ENCODE data around the gene ATP5ME. TPM values are rescaled to one million over a fixed set of nuclear protein-coding genes. Genes with fewer than 3 reads are reported as not detected.

Gene ATP5ME
- polyA plus RNA-seq, 1 of the 3 experiments (the other 2 are of a cell fraction) = 1,185 TPM

- Histone ChIP-seq H3K27me3 (ENCODE audit: insufficient read depth) (no peaks in the 10 kb centered on the region), H3K9ac (no peak overlapping the region), H3K4me2 (no peak overlapping the region), H3K9me2 (no peaks in the 10 kb centered on the region), H3F3A (replicated peaks; ENCODE audit: insufficient read depth) (no peaks in the 10 kb centered on the region), H3K4me3 (ENCODE audit: low read depth in 2 of 2, low read length in 1 of 2) (no peak overlapping the region), H3K9me3 (no peaks in the 10 kb centered on the region), H3K4me1 (ENCODE audit: control insufficient read depth in 1 of 2, insufficient read depth in 2 of 2, low read depth in 1 of 2, low read length in 1 of 2) (peaks cover 6 to 43% of the 10 kb centered on the region in 2 experiments; a peak in 1 of 4 replicates), H4K20me1 (ENCODE audit: insufficient read depth) (no peaks in the 10 kb centered on the region), H3K36me3 (replicated peaks in 1 of 2; ENCODE audit: control insufficient read depth in 1 of 2, insufficient read depth in 2 of 2, low read length in 1 of 2) (no peaks in the 10 kb centered on the region), H3K27ac (ENCODE audit: low read depth in 2 of 2, low read length in 1 of 2) (no peak overlapping the region), H2AFZ (ENCODE audit: low read depth) (no peak overlapping the region), H3K79me2 (ENCODE audit: insufficient read depth) (peaks cover 16% of the 10 kb centered on the region; the same call in 1 of the 2 replicates)
- ChIA-PET CTCF (no interaction called here), POLR2A (no interaction called here)
- TF ChIP-seq GABPA (IDR thresholded peaks at IDR 0.05; ENCODE audit: low read depth) = no peak
- TF ChIP-seq, protein P1, sequence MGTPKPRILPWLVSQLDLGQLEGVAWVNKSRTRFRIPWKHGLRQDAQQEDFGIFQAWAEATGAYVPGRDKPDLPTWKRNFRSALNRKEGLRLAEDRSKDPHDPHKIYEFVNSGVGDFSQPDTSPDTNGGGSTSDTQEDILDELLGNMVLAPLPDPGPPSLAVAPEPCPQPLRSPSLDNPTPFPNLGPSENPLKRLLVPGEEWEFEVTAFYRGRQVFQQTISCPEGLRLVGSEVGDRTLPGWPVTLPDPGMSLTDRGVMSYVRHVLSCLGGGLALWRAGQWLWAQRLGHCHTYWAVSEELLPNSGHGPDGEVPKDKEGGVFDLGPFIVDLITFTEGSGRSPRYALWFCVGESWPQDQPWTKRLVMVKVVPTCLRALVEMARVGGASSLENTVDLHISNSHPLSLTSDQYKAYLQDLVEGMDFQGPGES (IDR thresholded peaks at IDR 0.05; ENCODE audit: low read depth, low read length) = no peak
- TF ChIP-seq EZH2phosphoT487 (IDR thresholded peaks at IDR 0.05; ENCODE audit: borderline replicate concordance, low read depth) = no peak
- no peak for TF ChIP-seq USF2 (IDR thresholded peaks at IDR 0.05; ENCODE audit: borderline replicate concordance, low read depth, low read length)
- TF ChIP-seq SMC3 (IDR thresholded peaks at IDR 0.05; ENCODE audit: low read depth, low read length) = no peak
- TF ChIP-seq, protein P2, sequence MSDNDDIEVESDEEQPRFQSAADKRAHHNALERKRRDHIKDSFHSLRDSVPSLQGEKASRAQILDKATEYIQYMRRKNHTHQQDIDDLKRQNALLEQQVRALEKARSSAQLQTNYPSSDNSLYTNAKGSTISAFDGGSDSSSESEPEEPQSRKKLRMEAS (IDR thresholded peaks at IDR 0.05; ENCODE audit: low read depth) = no peak
- no peak for TF ChIP-seq FOXM1 (IDR thresholded peaks at IDR 0.05; ENCODE audit: low read depth)
- TF ChIP-seq FOSL2 (IDR thresholded peaks at IDR 0.05; ENCODE audit: borderline replicate concordance, low read depth) = no peak
- TF ChIP-seq, protein P3, sequence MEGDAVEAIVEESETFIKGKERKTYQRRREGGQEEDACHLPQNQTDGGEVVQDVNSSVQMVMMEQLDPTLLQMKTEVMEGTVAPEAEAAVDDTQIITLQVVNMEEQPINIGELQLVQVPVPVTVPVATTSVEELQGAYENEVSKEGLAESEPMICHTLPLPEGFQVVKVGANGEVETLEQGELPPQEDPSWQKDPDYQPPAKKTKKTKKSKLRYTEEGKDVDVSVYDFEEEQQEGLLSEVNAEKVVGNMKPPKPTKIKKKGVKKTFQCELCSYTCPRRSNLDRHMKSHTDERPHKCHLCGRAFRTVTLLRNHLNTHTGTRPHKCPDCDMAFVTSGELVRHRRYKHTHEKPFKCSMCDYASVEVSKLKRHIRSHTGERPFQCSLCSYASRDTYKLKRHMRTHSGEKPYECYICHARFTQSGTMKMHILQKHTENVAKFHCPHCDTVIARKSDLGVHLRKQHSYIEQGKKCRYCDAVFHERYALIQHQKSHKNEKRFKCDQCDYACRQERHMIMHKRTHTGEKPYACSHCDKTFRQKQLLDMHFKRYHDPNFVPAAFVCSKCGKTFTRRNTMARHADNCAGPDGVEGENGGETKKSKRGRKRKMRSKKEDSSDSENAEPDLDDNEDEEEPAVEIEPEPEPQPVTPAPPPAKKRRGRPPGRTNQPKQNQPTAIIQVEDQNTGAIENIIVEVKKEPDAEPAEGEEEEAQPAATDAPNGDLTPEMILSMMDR (IDR thresholded peaks at IDR 0.05) = no peak
- 60% methylated on average over 1 of the region's 13 CpGs for WGBS (ENCODE audit: low lambda C conversion rate)
- no peak for DNase-seq
These were observed 5.0 kb upstream of the ATP5ME start for GRCh38 chr4:679104-679481.

DNA sequence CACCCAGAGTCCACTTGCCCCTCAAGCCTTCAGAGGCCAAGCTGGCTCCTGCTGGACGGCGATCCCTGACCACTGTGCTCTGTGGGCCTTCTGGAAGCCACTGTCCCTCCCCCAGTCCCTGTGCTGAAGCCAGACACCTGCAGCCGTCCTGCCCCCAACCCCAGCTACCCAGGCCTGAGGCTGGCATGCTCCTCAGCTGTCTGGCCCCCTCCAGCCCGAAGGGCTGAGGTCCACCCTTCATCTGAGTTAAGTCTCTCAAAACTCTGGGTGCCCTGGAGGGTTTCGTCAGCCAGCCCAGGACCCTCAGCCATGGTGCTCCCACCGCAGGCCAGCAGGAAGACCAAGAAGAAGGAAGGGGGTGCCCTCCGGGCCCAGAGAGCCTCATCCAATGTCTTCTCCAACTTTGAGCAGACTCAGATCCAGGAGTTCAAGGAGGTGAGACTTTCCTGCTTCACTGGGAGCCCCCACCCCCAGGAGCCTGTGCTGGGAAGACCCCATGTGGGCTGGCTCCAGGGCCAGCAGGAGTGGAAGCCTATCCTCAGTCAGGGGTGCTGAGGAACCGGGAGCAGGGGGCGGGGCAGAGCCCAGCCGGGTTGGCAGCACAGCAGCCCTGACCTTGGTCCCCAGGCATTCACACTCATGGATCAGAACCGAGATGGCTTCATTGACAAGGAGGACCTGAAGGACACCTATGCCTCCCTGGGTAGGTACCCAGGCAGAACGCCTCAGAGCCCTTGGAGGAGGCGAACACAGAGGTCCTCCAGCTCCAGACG lies 4.4 kb upstream of the ATP5ME start:
- H3K4me2 ChIP-seq = no peak overlapping the region
- POLR2A ChIA-PET = no interaction called here
- CTCF ChIA-PET = no interaction called here
- no peak for TF ChIP-seq USF1 (IDR thresholded peaks at IDR 0.05; ENCODE audit: borderline replicate concordance, low read depth)
- no peak for TF ChIP-seq TCF12 (IDR thresholded peaks at IDR 0.05)
- no peak for TF ChIP-seq EZH2phosphoT487 (IDR thresholded peaks at IDR 0.05; ENCODE audit: borderline replicate concordance, low read depth)
- no peak for TF ChIP-seq POLR2AphosphoS5 (IDR thresholded peaks at IDR 0.05; ENCODE audit: low read depth, low read length)
- TF ChIP-seq ELF1 (IDR thresholded peaks at IDR 0.05) = no peak
- no peak for TF ChIP-seq REST (IDR thresholded peaks at IDR 0.05; ENCODE audit: low read depth, low read length)
- no peak for TF ChIP-seq FOXJ3 (CRISPR knock-in tag; IDR thresholded peaks at IDR 0.05)
- no peak for TF ChIP-seq JUND (IDR thresholded peaks at IDR 0.05)
- TF ChIP-seq NRF1 (IDR thresholded peaks at IDR 0.05; ENCODE audit: low read depth, low read length) = no peak
- no peak for TF ChIP-seq FOXM1 (IDR thresholded peaks at IDR 0.05; ENCODE audit: low read depth)

More for the DNA sequence above, 4.4 kb upstream of the ATP5ME start:
- Histone ChIP-seq H3K9me3 (no peaks in the 10 kb centered on the region), H3K27me3 (ENCODE audit: insufficient read depth) (no peaks in the 10 kb centered on the region), H3K9me2 (no peaks in the 10 kb centered on the region), H3K4me3 (ENCODE audit: low read depth in 2 of 2, low read length in 1 of 2) (no peak overlapping the region), H2AFZ (ENCODE audit: low read depth) (no peak overlapping the region), H3K36me3 (replicated peaks in 1 of 2; ENCODE audit: control insufficient read depth in 1 of 2, insufficient read depth in 2 of 2, low read length in 1 of 2) (no peaks in the 10 kb centered on the region), H3K9ac (no peak overlapping the region), H3K4me1 (ENCODE audit: control insufficient read depth in 1 of 2, insufficient read depth in 2 of 2, low read depth in 1 of 2, low read length in 1 of 2) (peaks cover 6 to 37% of the 10 kb centered on the region in 2 experiments; a peak in 1 of 4 replicates), H3K79me2 (ENCODE audit: insufficient read depth) (peaks cover 19% of the 10 kb centered on the region), H3K27ac (ENCODE audit: low read depth in 2 of 2, low read length in 1 of 2) (no peak overlapping the region), H4K20me1 (ENCODE audit: insufficient read depth) (no peaks in the 10 kb centered on the region), H3F3A (replicated peaks; ENCODE audit: insufficient read depth) (no peaks in the 10 kb centered on the region)
- DNase-seq = no peak
- WGBS (ENCODE audit: low lambda C conversion rate) = 100% methylated on average over 2 of the region's 14 CpGs

All from SK-N-SH (cell line).